HS-27A (cell line): ENCODE data around the gene TP63.
A peak's percentile ranks its signal among the peaks of the same experiment; 100 is the strongest.

Experiments used
- DNase-seq: peaks from one replicate; pipeline ENCODE4 v3.0.0-alpha.2; 2012; ENCODE audit warnings: low read depth, missing footprints

TP63 gene

GRCh38 chr3:189868061-189868460 lies 236.9 kb downstream of the TP63 start:
- DNase-seq = no peak

GRCh38 chr3:189869165-189869564 lies 238.0 kb downstream of the TP63 start:
- no peak for DNase-seq

GRCh38 chr3:189871418-189871817 lies 240.2 kb downstream of the TP63 start:
- DNase-seq = no peak

DNA sequence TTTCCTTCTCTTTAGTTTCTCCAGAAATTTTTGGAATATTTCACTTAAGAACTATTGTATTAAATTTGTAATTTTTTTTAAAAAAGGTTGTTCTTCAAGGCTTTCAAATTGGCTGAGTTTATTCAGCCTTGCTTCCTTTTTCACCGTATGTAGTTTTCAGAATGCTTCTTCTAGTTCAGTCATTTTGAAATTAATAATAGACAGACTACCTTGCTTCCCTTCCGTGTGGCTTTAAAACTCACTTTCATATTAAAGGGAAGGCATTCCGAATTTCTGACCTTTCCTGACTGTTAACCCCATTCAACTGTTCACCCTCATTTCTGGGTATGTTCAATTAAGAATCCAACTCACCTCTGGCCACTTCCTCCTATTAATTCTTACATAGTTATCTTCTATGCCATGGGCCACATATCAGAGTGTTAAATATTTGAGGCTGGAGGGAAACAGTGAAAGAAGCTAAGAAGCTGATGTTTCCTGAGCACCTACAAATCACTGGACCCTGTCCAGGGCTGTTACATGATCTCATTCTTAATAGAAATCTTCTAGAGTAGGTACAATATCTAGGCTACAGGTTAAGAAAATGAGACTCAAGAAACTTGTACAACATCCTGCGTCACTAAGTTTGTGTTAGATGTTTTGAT lies 252.0 kb downstream of the TP63 start:
- DNase-seq = no peak

GRCh38 chr3:189890496-189890895 lies 259.3 kb downstream of the TP63 start:
- DNase-seq = no peak

DNA sequence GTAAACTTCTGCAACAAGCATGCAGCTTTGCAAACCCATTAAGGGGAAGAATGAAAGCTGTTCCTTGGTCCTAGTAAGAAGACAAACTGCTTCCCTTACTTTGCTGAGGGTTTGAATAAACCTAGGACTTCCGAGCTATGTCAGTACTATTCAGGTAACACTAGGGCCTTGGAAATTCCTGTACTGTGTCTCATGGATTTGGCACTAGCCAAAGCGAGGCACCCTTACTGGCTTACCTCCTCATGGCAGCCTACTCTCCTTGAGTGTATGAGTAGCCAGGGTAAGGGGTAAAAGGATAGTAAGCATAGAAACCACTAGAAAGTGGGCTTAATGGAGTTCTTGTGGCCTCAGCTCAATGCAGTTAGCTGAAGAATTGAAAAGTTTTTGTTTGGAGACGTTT lies 265.3 kb downstream of the TP63 start:
- no peak for DNase-seq

GRCh38 chr3:189897406-189897805 lies 266.2 kb downstream of the TP63 start:
- DNase-seq = no peak

GRCh38 chr3:189898559-189899153 lies 267.5 kb downstream of the TP63 start:
- DNase-seq = no peak

- DNase-seq = no peak
Observed at GRCh38 chr3:189899186-189899585, 268.0 kb downstream of the TP63 start.

GRCh38 chr3:189900578-189900977 lies 269.4 kb downstream of the TP63 start:
- no peak for DNase-seq

GRCh38 chr3:189901481-189901880 lies 270.3 kb downstream of the TP63 start:
- DNase-seq = no peak

GRCh38 chr3:189902230-189903186 lies 271.3 kb downstream of the TP63 start:
- DNase-seq = no peak

DNA sequence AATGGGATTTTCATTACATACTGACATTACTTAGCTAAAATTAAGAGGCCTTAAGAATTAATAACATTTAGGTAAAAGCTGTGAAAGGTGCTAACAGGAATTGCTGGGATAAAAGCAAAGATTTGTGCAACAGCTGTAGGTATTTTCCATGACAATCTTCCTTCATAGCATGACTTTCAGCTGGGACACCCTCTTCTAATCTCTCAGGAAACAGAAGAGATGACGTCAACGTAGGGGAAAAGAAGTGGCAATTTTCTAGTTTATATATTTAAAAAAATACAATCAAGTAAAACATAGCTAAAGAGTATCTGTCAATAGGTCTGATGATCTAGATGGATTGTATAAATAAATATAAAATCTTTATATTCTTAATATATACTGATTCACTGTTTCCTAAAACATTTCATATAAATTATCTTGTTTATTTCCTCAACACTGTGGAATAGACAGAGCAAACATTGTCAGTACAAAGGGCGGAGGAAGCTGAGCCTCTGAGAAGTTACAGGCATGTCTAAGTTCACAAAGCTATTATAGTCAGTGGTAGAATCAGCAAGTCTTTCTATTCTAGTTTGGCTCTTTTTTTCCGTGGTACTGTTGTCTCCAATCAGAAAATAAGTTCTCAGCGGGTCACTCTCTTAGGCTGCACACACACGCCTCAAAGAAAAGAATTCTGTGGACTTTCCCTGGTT lies 272.5 kb downstream of the TP63 start:
- no peak for DNase-seq

- DNase-seq = no peak
Observed at GRCh38 chr3:189907803-189908202, 276.6 kb downstream of the TP63 start.

- peak; percentile 68 for DNase-seq
Observed at GRCh38 chr3:189908646-189909045, 277.5 kb downstream of the TP63 start.

DNA sequence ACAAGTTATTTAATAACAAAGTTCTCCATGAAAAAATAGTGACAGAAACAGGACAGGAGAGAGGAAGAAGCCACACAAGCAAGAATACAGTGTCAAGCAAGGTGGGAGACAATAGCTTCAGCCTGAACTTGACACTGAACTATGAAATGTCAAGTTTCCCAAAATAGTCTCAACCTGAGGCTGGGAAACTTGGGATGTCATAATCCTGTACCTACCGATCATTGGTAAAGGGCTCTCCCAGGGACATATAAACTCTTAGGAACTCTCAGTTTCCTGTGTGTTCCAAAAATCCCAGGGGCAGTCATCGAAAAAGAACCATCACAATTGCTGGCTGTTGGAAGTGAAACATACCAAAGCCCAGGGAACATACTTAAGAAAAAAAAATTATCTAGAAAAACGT lies 277.9 kb downstream of the TP63 start:
- no peak for DNase-seq

DNA sequence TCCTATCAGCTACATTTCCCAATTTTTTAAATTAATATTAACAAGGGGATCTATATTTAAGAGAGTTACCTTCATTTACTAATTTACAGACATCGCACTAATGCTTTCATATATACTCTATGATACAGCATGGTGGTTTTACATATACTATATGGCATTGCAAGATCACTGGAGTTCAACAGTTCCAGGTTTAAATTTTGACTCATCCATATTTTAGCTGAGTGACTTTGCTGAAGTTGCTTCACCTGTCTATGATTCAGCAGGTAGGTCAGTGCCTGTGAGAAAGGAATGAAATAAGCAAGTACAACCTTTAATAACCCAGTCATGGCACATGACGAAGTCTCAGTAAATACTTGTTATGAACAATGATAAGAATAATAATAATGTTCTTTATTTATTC lies 278.4 kb downstream of the TP63 start:
- no peak for DNase-seq

GRCh38 chr3:189911001-189911400 lies 279.8 kb downstream of the TP63 start:
- DNase-seq = no peak

DNA sequence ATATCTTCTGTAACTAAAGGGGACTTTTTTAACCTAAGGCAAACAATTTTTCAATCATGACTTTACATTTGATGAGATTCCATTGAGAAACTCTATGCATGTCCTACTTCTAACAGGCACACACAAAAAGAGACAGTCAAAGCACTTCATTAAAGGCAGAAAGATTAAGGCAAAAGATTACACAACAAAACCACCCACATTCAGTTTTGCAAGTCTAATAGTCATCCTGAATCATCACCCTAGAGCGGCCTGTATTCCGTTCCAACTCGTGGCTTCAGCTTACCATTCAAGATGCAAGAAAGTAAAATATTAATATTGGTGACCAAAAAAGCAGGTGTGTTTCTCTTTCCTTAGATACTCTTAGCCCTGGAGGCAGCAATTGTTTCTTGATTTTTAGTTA lies 283.6 kb downstream of the TP63 start:
- peak; percentile 61 for DNase-seq

GRCh38 chr3:189921770-189922169 lies 290.6 kb downstream of the TP63 start:
- no peak for DNase-seq

- no peak for DNase-seq
Observed at GRCh38 chr3:189927975-189928895, 297.0 kb downstream of the TP63 start.
